HL-60 (cell line): ENCODE measurements around the gene PIGZ.

Source experiments
- GABPA ChIP-seq: IDR thresholded peaks from 2 replicates; pipeline ENCODE4 v1.6.1; 2012; ENCODE audit warnings: low read depth
- POLR2AphosphoS5 ChIP-seq: IDR thresholded peaks from 2 replicates; pipeline ENCODE4 v1.6.1; 2012; ENCODE audit warnings: low read depth
- TF ChIP-seq, protein P1 (sequence below): IDR thresholded peaks from one replicate; pipeline ENCODE4 v1.5.1; 2011; ENCODE audit warnings: low read length, control low read depth, inconsistent platforms; ENCODE audit not compliant: insufficient read depth
- TF ChIP-seq, protein P2 (sequence below): IDR thresholded peaks from 2 replicates; pipeline ENCODE4 v1.6.1; 2012; ENCODE audit warnings: low read depth; ENCODE audit not compliant: insufficient replicate concordance

DNA sequence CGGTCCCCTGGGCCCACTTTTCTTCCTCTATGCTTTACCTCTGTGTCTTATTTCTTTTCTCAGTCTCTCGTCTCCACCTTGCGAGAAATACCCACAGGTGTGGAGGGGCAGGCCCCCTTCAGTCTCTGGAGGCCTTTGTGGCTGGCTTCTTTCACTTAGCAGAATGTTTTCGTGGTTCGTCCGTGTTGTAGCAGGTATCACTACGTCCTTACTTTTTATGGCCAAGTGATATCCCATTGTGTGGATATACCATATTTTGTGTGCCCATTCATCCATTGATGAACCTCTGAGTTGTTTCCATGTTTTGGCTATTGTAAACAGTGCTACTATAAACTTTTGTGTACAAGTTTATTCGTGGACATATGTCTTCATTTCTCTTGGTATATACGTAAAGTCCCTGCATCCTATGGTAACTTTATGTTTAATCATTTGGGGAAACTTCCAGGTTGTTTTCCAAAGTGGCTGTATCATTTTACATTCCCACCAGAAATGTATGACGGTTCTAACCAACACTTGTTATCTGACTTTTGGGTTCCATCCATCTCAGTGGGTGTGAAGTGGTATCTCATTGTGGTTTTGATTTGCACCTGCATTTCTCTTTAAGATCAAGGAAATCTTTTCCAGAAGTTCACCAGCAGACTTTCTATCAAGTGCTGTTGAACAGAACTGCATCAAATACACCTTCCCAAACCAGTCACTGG is 5.6 kb downstream of the PIGZ start:
- TF ChIP-seq, protein P1, sequence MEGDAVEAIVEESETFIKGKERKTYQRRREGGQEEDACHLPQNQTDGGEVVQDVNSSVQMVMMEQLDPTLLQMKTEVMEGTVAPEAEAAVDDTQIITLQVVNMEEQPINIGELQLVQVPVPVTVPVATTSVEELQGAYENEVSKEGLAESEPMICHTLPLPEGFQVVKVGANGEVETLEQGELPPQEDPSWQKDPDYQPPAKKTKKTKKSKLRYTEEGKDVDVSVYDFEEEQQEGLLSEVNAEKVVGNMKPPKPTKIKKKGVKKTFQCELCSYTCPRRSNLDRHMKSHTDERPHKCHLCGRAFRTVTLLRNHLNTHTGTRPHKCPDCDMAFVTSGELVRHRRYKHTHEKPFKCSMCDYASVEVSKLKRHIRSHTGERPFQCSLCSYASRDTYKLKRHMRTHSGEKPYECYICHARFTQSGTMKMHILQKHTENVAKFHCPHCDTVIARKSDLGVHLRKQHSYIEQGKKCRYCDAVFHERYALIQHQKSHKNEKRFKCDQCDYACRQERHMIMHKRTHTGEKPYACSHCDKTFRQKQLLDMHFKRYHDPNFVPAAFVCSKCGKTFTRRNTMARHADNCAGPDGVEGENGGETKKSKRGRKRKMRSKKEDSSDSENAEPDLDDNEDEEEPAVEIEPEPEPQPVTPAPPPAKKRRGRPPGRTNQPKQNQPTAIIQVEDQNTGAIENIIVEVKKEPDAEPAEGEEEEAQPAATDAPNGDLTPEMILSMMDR = no peak
- TF ChIP-seq POLR2AphosphoS5 (no peak), GABPA (no peak)
- TF ChIP-seq, protein P2, sequence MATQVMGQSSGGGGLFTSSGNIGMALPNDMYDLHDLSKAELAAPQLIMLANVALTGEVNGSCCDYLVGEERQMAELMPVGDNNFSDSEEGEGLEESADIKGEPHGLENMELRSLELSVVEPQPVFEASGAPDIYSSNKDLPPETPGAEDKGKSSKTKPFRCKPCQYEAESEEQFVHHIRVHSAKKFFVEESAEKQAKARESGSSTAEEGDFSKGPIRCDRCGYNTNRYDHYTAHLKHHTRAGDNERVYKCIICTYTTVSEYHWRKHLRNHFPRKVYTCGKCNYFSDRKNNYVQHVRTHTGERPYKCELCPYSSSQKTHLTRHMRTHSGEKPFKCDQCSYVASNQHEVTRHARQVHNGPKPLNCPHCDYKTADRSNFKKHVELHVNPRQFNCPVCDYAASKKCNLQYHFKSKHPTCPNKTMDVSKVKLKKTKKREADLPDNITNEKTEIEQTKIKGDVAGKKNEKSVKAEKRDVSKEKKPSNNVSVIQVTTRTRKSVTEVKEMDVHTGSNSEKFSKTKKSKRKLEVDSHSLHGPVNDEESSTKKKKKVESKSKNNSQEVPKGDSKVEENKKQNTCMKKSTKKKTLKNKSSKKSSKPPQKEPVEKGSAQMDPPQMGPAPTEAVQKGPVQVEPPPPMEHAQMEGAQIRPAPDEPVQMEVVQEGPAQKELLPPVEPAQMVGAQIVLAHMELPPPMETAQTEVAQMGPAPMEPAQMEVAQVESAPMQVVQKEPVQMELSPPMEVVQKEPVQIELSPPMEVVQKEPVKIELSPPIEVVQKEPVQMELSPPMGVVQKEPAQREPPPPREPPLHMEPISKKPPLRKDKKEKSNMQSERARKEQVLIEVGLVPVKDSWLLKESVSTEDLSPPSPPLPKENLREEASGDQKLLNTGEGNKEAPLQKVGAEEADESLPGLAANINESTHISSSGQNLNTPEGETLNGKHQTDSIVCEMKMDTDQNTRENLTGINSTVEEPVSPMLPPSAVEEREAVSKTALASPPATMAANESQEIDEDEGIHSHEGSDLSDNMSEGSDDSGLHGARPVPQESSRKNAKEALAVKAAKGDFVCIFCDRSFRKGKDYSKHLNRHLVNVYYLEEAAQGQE = no peak
